AG10803 (cell line): Measurements from ENCODE around the gene SERP2.
"Not testable (repeated sequence)": the region's sequence is repeated elsewhere in the genome, so short reads cannot be mapped to it uniquely, and the experiment has no call there.

Experiments
- DNase-seq: peaks from one replicate; pipeline ENCODE4 v3.0.0; 2010; ENCODE audit warnings: low read depth
- H3K4me3 ChIP-seq: 2 replicates; pipeline ENCODE4 v1.5.1; 2011; ENCODE audit warnings: mild to moderate bottlenecking, low read length, control low read depth
- CTCF ChIP-seq: conservative IDR thresholded peaks from 2 replicates; pipeline ENCODE4 v1.5.1; 2011; ENCODE audit warnings: mild to moderate bottlenecking, low read length, control low read depth, inconsistent platforms

Gene SERP2

GRCh38 chr13:44373601-44374347, at the start of gene SERP2:
SERP2 (plus strand) TSS chr13:44373824; CDS start chr13:44374026, 202 bp downstream.
- TF ChIP-seq CTCF: no peak
- peak within 1 kb of the TSS; percentile 65 for H3K4me3 ChIP-seq
- DNase-seq: peak; percentile 11

GRCh38 chr13:44326961-44327360, 46.7 kb upstream of the SERP2 start:
- no peak for TF ChIP-seq CTCF
- H3K4me3 ChIP-seq: no peak overlapping the region
- no peak for DNase-seq

DNA sequence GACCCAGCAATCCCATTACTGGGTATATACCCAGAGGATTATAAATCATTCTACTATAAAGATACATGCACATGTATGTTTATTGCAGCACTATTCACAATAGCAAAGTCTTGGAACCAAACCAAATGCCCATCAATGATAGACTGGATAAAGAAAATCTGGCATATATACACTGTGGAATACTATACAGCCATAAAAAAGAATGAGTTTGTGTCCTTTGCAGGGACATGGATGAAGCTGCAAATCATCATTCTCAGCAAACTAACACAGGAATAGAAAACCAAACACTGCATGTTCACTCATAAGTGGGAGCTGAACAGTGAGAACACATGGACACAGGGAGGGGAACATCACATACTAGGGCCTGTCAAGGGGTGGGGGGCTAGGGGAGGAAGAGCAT, 44.6 kb upstream of the SERP2 start:
- DNase-seq, H3K4me3 ChIP-seq: not testable (repeated sequence)

DNA sequence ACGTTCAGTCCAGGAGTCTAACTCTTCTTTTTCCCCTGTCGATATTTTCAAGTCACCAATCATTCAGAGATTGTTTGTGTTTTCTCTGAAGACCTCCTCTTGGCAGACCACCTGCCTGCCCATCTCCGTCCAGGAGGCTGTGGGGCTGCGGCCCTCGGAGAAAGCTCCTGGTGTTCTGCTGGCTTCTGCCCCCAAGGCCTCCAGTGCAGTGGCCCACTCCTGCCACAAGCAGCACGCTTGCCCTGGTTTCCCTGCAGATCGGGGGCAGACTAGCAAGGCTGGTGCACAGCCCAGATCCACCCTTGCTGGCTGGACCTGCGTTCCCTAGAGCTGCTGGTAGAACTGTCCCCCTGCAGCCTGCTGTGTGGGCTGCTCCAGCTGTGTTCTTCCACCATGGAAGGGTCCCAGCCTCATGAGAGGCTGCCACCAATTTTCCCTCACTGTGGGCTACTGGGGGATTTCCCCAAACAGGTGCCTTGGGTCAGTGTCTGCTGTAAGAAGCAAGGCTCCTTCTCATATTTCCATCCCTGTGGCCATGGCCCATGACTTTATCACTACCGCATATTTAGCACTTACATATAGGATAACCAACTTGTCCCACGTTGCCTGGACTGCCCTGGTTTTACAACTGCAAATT, 43.6 kb upstream of the SERP2 start:
- TF ChIP-seq CTCF: no peak
- no peak overlapping the region for H3K4me3 ChIP-seq
- no peak for DNase-seq

DNA sequence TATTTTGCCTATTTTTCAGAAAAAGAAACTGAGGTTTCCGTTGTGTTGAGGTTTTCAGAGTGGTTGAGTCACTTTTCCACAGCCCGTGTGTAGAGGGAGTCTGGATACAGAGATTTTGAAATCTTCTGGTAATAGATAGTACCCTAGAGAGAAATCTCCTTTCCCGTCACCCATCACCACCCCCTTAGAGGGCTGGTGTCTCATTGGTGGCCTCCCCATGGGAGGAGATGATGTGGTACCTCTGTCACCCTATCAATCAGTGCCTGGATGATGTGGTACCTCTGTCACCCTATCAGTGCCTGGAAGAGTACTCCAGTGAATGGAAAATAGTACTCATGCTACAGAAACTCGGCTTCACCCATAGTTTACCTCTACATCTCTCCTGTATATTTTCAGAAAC, 42.2 kb upstream of the SERP2 start:
- DNase-seq: no peak
- no peak overlapping the region for H3K4me3 ChIP-seq
- no peak for TF ChIP-seq CTCF

DNA sequence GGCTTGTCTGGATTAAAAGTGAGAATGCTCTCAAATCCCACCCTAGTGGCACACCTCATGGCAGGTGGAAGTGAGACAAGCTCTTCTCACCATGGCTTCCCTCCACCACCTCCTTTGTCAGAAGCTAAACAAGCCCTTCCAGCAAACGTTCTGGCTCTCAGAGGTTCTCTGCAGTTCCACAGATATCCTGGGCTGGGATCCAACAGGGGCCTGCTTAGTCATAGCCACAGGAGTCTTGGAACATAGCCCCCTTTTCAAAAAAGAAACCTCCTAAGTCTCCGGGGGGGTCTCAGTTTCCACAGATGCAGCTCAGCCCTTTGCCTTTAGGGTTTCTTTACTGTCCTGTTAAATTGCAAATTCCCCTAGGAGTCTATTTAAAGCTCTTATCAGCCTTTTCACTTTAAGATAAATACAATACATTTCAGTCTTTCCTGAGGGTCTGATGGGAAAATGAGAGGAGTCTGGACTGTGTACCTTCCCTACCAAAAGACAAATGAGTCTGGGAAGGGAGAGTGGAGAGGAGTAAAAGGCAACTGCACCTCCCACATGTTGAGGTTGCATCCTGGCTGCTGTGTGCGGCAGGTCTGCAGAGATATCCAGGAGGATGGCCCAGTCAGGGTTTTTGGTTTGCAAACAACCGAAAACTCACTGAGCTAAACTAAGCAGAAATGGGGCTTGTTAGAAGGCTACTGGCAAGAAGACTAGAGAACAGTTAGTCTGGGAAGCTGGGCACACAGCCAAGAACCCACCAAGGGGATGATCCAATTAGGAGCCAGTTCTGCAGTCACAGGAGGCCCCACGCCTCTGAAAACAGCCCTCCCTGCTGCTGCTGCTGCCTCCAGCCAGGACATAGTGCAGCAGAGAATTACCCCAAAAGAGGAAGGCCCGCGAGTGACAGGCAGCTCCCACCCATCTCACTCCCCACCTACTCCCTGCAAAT, 41.4 kb upstream of the SERP2 start:
- peak; percentile 77 for DNase-seq
- no peak overlapping the region for H3K4me3 ChIP-seq
- TF ChIP-seq CTCF: no peak

GRCh38 chr13:44333950-44334655, 39.5 kb upstream of the SERP2 start:
- no peak for TF ChIP-seq CTCF
- H3K4me3 ChIP-seq: no peak overlapping the region
- DNase-seq: no peak
